ENCODE data around the gene TCF7L1. TPM values are rescaled to one million over a fixed set of nuclear protein-coding genes. Genes with fewer than 3 reads are reported as not detected.

Gene TCF7L1
- total and polyA plus RNA-seq, 2 of the 13 experiments (the other 11 are each of a cell fraction or from before 2014, with no cell fraction given) = 0.04 to 0.15 TPM

DNA sequence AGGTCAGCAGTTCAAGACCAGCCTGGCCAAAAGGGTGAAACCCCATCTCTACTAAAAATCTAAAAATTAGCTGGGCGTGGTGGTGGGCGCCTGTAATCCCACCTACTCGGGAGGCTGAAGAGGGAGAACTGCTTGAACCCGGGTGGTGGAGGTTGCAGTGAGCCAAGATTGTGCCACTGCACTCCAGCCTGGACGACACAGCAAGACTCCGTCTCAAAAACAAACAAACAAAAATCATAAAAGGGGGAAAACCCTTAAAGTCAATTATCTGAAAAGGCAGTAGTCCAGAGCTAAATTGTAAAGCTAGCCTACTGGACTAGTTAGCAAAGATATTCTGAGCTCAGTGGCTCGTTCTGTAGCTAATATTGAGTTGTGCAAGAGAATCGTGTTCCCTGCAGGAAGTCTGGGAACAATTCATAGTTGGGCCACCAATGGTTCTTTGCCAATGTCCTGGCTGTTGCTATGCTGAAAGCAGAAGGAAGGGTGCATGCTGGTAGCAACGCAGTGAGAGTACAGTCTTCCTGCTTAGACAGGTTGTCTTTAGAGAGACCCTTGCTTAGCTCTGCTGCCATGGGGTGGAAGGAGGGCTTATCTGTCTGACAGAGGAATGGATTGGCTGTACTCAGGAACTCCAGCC lies 190.3 kb downstream of the TCF7L1 start (continued):
- TF ChIP-seq, protein P1, sequence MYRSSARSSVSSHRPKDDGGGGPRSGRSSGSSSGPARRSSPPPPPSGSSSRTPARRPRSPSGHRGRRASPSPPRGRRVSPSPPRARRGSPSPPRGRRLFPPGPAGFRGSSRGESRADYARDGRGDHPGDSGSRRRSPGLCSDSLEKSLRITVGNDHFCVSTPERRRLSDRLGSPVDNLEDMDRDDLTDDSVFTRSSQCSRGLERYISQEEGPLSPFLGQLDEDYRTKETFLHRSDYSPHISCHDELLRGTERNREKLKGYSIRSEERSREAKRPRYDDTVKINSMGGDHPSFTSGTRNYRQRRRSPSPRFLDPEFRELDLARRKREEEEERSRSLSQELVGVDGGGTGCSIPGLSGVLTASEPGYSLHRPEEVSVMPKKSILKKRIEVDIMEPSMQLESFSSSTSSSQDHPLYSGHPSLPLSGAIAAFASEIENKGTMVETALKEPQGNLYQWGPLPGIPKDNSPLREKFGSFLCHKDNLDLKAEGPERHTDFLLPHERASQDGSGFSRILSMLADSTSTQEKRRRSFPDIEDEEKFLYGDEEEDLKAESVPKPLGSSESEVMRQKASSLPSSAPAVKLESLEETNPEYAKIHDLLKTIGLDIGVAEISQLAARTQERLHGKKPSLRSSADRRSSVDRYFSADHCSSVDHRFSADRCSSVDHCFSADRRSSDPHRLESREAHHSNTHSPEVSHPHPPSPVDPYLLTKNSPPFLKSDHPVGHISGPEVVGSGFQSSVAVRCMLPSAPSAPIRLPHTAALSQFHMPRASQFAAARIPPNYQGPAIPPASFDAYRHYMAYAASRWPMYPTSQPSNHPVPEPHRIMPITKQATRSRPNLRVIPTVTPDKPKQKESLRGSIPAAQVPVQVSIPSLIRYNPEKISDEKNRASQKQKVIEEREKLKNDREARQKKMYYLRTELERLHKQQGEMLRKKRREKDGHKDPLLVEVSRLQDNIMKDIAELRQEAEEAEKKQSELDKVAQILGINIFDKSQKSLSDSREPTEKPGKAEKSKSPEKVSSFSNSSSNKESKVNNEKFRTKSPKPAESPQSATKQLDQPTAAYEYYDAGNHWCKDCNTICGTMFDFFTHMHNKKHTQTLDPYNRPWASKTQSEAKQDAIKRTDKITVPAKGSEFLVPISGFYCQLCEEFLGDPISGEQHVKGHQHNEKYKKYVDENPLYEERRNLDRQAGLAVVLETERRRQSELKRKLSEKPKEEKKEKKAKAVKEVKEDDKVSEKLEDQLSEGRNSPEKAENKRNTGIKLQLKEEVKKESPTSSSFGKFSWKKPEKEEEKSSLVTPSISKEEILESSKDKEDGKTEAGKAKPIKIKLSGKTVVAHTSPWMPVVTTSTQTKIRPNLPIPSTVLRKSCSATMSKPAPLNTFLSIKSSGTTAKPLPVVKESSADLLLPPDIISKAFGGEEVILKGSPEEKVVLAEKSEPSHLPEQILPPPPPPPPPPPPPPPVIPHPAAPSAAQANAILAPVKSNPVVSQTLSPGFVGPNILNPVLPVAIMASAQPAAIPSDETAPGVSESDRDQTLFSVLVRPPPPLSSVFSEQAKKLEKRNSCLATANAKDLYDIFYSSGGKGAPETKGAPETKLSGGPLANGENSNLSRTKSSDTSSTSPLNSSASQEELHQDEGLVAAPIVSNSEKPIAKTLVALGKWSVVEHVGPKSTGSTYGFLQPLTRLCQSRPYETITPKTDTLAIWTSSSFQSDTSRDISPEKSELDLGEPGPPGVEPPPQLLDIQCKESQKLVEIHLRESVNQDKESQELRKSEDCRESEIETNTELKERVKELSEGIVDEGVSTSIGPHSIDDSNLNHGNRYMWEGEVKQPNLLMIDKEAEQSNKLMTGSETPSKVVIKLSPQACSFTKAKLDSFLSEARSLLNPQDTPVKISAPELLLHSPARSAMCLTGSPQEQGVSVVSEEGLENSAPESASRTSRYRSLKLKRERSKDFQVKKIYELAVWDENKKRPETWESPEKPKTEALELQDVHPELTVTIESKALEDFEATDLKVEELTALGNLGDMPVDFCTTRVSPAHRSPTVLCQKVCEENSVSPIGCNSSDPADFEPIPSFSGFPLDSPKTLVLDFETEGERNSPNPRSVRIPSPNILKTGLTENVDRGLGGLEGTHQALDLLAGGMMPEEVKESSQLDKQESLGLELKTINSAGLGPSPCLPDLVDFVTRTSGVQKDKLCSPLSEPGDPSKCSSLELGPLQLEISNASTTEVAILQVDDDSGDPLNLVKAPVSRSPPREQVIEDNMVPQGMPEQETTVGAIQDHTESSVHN (CRISPR knock-in tag; IDR thresholded peaks at IDR 0.05) = 0 out of 2 replicates have a peak, but pooled peaks have one; percentile 71
- TF ChIP-seq ZNF329 (CRISPR knock-in tag; IDR thresholded peaks at IDR 0.05; ENCODE audit: low read depth) (no peak), ZNF567 (CRISPR knock-in tag; IDR thresholded peaks at IDR 0.05; ENCODE audit: borderline replicate concordance) (no peak), SRSF4 (IDR thresholded peaks at IDR 0.05; ENCODE audit: low read depth, low read length, poor library complexity, severe bottlenecking) (no peak), ZFP41 (CRISPR knock-in tag; IDR thresholded peaks at IDR 0.05; ENCODE audit: borderline replicate concordance) (no peak), ZNF891 (CRISPR knock-in tag; IDR thresholded peaks at IDR 0.05) (peak; percentile 36; the same call in 1 of the 2 replicates), ZNF138 (CRISPR knock-in tag; IDR thresholded peaks at IDR 0.05; ENCODE audit: low read depth) (no peak), MBD4 (IDR thresholded peaks at IDR 0.05; ENCODE audit: borderline replicate concordance, low read length) (no peak)
- TF ChIP-seq, protein P2, sequence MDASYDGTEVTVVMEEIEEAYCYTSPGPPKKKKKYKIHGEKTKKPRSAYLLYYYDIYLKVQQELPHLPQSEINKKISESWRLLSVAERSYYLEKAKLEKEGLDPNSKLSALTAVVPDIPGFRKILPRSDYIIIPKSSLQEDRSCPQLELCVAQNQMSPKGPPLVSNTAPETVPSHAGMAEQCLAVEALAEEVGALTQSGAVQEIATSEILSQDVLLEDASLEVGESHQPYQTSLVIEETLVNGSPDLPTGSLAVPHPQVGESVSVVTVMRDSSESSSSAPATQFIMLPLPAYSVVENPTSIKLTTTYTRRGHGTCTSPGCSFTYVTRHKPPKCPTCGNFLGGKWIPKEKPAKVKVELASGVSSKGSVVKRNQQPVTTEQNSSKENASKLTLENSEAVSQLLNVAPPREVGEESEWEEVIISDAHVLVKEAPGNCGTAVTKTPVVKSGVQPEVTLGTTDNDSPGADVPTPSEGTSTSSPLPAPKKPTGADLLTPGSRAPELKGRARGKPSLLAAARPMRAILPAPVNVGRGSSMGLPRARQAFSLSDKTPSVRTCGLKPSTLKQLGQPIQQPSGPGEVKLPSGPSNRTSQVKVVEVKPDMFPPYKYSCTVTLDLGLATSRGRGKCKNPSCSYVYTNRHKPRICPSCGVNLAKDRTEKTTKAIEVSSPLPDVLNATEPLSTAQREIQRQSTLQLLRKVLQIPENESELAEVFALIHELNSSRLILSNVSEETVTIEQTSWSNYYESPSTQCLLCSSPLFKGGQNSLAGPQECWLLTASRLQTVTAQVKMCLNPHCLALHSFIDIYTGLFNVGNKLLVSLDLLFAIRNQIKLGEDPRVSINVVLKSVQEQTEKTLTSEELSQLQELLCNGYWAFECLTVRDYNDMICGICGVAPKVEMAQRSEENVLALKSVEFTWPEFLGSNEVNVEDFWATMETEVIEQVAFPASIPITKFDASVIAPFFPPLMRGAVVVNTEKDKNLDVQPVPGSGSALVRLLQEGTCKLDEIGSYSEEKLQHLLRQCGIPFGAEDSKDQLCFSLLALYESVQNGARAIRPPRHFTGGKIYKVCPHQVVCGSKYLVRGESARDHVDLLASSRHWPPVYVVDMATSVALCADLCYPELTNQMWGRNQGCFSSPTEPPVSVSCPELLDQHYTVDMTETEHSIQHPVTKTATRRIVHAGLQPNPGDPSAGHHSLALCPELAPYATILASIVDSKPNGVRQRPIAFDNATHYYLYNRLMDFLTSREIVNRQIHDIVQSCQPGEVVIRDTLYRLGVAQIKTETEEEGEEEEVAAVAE (CRISPR knock-in tag; IDR thresholded peaks at IDR 0.05; ENCODE audit: borderline replicate concordance) = no peak
- TF ChIP-seq, protein P3, sequence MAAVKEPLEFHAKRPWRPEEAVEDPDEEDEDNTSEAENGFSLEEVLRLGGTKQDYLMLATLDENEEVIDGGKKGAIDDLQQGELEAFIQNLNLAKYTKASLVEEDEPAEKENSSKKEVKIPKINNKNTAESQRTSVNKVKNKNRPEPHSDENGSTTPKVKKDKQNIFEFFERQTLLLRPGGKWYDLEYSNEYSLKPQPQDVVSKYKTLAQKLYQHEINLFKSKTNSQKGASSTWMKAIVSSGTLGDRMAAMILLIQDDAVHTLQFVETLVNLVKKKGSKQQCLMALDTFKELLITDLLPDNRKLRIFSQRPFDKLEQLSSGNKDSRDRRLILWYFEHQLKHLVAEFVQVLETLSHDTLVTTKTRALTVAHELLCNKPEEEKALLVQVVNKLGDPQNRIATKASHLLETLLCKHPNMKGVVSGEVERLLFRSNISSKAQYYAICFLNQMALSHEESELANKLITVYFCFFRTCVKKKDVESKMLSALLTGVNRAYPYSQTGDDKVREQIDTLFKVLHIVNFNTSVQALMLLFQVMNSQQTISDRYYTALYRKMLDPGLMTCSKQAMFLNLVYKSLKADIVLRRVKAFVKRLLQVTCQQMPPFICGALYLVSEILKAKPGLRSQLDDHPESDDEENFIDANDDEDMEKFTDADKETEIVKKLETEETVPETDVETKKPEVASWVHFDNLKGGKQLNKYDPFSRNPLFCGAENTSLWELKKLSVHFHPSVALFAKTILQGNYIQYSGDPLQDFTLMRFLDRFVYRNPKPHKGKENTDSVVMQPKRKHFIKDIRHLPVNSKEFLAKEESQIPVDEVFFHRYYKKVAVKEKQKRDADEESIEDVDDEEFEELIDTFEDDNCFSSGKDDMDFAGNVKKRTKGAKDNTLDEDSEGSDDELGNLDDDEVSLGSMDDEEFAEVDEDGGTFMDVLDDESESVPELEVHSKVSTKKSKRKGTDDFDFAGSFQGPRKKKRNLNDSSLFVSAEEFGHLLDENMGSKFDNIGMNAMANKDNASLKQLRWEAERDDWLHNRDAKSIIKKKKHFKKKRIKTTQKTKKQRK (IDR thresholded peaks at IDR 0.05; ENCODE audit: low read length) = no peak
- TF ChIP-seq, protein P4, sequence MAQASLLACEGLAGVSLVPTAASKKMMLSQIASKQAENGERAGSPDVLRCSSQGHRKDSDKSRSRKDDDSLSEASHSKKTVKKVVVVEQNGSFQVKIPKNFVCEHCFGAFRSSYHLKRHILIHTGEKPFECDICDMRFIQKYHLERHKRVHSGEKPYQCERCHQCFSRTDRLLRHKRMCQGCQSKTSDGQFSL (CRISPR knock-in tag; IDR thresholded peaks at IDR 0.05) = no peak

Data from HepG2 (cell line).